ENCODE data around the gene ATF1.

Gene ATF1

GRCh38 chr12:50763639-50764285, at the start of gene ATF1:
TSS of gene ATF1 (plus strand) at chr12:50764101. CDS start at chr12:50780146, 16,045 bp downstream.
- peak; percentile 90 for DNase-seq

GRCh38 chr12:50715174-50715573, 48.7 kb upstream of the ATF1 start:
- no peak for DNase-seq

GRCh38 chr12:50718760-50719159, 45.1 kb upstream of the ATF1 start:
- DNase-seq, result no peak

GRCh38 chr12:50720085-50720484, 43.8 kb upstream of the ATF1 start:
- DNase-seq, result no peak

GRCh38 chr12:50720501-50720900, 43.4 kb upstream of the ATF1 start:
- no peak for DNase-seq

GRCh38 chr12:50723865-50724264, 40.0 kb upstream of the ATF1 start:
- DNase-seq, result no peak

- DNase-seq, result no peak
These were observed 38.6 kb upstream of the ATF1 start for GRCh38 chr12:50725011-50725942.

GRCh38 chr12:50727466-50727865, 36.4 kb upstream of the ATF1 start:
- no peak for DNase-seq

GRCh38 chr12:50728417-50728816, 35.5 kb upstream of the ATF1 start:
- DNase-seq, result no peak

GRCh38 chr12:50728841-50729240, 35.1 kb upstream of the ATF1 start:
- no peak for DNase-seq

- no peak for DNase-seq
These were observed 31.3 kb upstream of the ATF1 start for GRCh38 chr12:50732591-50732990.

GRCh38 chr12:50733706-50734105, 30.2 kb upstream of the ATF1 start:
- DNase-seq, result no peak

GRCh38 chr12:50734409-50735263, 29.3 kb upstream of the ATF1 start:
- DNase-seq, result no peak

GRCh38 chr12:50739611-50740010, 24.3 kb upstream of the ATF1 start:
- DNase-seq, result no peak

GRCh38 chr12:50740307-50740706, 23.6 kb upstream of the ATF1 start:
- no peak for DNase-seq

- DNase-seq, result no peak
These were observed 21.1 kb upstream of the ATF1 start for GRCh38 chr12:50742776-50743175.

GRCh38 chr12:50745861-50746260, 18.0 kb upstream of the ATF1 start:
- no peak for DNase-seq

- no peak for DNase-seq
These were observed 17.5 kb upstream of the ATF1 start for GRCh38 chr12:50746431-50746830.

- DNase-seq, result no peak
These were observed 16.1 kb upstream of the ATF1 start for GRCh38 chr12:50747817-50748216.

- DNase-seq, result no peak
These were observed 14.4 kb upstream of the ATF1 start for GRCh38 chr12:50749459-50749882.

GRCh38 chr12:50750366-50750765, 13.5 kb upstream of the ATF1 start:
- DNase-seq, result no peak

- no peak for DNase-seq
These were observed 11.8 kb upstream of the ATF1 start for GRCh38 chr12:50751948-50752721.

Data from NCI-H2107 (cell line).